GM12892 (cell line): ENCODE data around the gene HDGFL2.

ENCODE experiments used
- POLR2A ChIP-seq: IDR thresholded peaks from 2 replicates; pipeline ENCODE4 v1.6.1; 2011; ENCODE audit warnings: low read depth, low read length, control low read depth
- TAF1 ChIP-seq: IDR thresholded peaks from 2 replicates; pipeline ENCODE4 v1.6.1; 2011; ENCODE audit warnings: low read depth, mild to moderate bottlenecking, control low read depth, low read length, borderline replicate concordance

DNA sequence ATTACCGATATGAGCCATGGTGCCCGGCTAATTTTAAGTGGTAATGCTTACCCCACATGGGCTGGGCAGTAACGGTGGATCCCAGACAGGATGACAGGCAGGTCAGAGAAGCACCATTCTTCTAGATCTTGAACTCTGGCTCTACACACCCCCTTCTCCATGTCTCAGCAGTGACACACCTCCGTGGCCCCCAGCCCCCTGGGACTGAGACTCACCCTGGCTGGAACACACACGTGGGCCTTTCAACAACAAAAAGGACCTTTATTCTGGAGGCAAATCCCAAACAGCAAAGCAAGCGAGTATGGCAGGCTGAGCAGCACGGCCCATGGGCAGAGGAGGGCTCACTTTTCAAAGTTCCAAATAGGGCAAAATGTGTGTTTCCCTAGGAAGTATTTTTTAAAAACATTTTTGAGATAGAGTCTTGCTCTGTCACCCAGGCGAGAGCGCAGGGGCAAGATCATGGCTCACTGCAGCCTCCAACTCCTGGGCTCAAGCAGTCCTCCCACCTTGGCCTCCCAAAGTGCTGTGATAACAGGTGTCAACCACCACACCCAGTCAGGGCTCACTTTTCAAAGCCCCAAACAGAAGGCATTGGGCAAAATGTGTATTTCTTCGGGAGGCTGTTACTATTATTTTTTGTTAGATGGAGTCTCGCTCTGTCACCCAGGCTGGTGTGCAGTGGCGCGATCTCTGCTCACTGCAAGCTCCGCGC is 50.4 kb downstream of the HDGFL2 start:
- TF ChIP-seq TAF1 (no peak), POLR2A (no peak)
